Thyroid gland (tissue), 4 donors: ENCODE results near the gene MATK.
"Not testable (repeated sequence)": the region's sequence is repeated elsewhere in the genome, so short reads cannot be mapped to it uniquely, and the experiment has no call there.

ENCODE experiments used
- POLR2A ChIP-seq, 2 donors: fragments of 450-650 bp; IDR thresholded peaks; one replicate each; pipeline ENCODE4 v1.6.1; 2017; ENCODE audit warnings: antibody characterized with exemption in 2 of 2, mild to moderate bottlenecking in 2 of 2, moderate library complexity in 1 of 2
- TF ChIP-seq, protein P1 (sequence below), 6 experiments: fragments of 200-600 bp in 3 of 6; fragments of 450-650 bp in 3 of 6; sonication (generic) in 3 of 6; IDR thresholded peaks; one replicate each; pipeline ENCODE4 v1.5.1; 2016 to 2019; ENCODE audit warnings: antibody characterized with exemption in 6 of 6, mild to moderate bottlenecking in 2 of 6, inconsistent platforms in 1 of 6, moderate library complexity in 1 of 6

DNA sequence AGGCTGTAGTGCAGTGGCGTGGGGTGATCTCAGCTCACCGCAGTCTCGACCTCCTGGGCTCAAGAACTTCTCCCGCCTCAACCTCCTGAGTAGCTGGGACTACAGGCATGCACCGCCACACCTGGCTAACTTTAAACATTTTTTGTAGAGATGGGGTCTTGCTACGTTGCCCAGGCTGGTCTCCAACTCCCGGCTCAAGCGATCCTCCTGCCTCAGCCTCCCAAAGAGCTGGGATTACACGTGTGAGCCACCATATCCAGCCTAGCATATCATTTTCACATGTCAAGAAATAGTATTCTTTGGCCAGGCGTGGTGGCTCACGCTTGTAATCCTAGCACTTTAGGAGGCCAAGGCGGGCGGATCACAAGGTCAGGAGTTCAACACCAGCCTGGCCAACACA, 27.9 kb downstream of the MATK start:
- TF ChIP-seq, protein P1, sequence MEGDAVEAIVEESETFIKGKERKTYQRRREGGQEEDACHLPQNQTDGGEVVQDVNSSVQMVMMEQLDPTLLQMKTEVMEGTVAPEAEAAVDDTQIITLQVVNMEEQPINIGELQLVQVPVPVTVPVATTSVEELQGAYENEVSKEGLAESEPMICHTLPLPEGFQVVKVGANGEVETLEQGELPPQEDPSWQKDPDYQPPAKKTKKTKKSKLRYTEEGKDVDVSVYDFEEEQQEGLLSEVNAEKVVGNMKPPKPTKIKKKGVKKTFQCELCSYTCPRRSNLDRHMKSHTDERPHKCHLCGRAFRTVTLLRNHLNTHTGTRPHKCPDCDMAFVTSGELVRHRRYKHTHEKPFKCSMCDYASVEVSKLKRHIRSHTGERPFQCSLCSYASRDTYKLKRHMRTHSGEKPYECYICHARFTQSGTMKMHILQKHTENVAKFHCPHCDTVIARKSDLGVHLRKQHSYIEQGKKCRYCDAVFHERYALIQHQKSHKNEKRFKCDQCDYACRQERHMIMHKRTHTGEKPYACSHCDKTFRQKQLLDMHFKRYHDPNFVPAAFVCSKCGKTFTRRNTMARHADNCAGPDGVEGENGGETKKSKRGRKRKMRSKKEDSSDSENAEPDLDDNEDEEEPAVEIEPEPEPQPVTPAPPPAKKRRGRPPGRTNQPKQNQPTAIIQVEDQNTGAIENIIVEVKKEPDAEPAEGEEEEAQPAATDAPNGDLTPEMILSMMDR (IDR thresholded peaks at IDR 0.05) = not testable (repeated sequence)
- TF ChIP-seq POLR2A (IDR thresholded peaks at IDR 0.05) = not testable (repeated sequence)
